Measurements from ENCODE around the gene CD200.
"Not testable (repeated sequence)": the region's sequence is repeated elsewhere in the genome, so short reads cannot be mapped to it uniquely, and the experiment has no call there.

CD200 gene

GRCh38 chr3:112373476-112373875, 40.5 kb downstream of the CD200 start:
- Histone ChIP-seq H3K4me3 (ENCODE audit: low read length) (no peak overlapping the region), H3K9ac (ENCODE audit: low read length) (no peak overlapping the region), H3K4me1 (ENCODE audit: control insufficient read depth, insufficient read depth, low read length) (no peaks in the 10 kb centered on the region), H3K36me3 (ENCODE audit: control insufficient read depth, insufficient read depth, low read length) (no peaks in the 10 kb centered on the region), H3K27ac (ENCODE audit: low read depth, low read length) (no peak overlapping the region), H3K27me3 (ENCODE audit: control insufficient read depth, insufficient read depth, low read length) (no peaks in the 10 kb centered on the region)

- H3K9ac ChIP-seq (ENCODE audit: low read length) = no peak overlapping the region
- H3K36me3 ChIP-seq (ENCODE audit: control insufficient read depth, insufficient read depth, low read length) = no peaks in the 10 kb centered on the region
- no peak overlapping the region for H3K4me3 ChIP-seq (ENCODE audit: low read length)
- no peak overlapping the region for H3K27ac ChIP-seq (ENCODE audit: low read depth, low read length)
- no peaks in the 10 kb centered on the region for H3K27me3 ChIP-seq (ENCODE audit: control insufficient read depth, insufficient read depth, low read length)
- no peaks in the 10 kb centered on the region for H3K4me1 ChIP-seq (ENCODE audit: control insufficient read depth, insufficient read depth, low read length)
These were observed 41.0 kb downstream of the CD200 start for GRCh38 chr3:112373924-112374323.

GRCh38 chr3:112374333-112374734, 41.4 kb downstream of the CD200 start:
- Histone ChIP-seq H3K36me3 (ENCODE audit: control insufficient read depth, insufficient read depth, low read length) (no peaks in the 10 kb centered on the region), H3K4me1 (ENCODE audit: control insufficient read depth, insufficient read depth, low read length) (no peaks in the 10 kb centered on the region), H3K4me3 (ENCODE audit: low read length) (no peak overlapping the region), H3K27me3 (ENCODE audit: control insufficient read depth, insufficient read depth, low read length) (no peaks in the 10 kb centered on the region), H3K27ac (ENCODE audit: low read depth, low read length) (no peak overlapping the region), H3K9ac (ENCODE audit: low read length) (no peak overlapping the region)

GRCh38 chr3:112375117-112375516, 42.2 kb downstream of the CD200 start:
- H3K27me3 ChIP-seq (ENCODE audit: control insufficient read depth, insufficient read depth, low read length) = no peaks in the 10 kb centered on the region
- H3K4me1 ChIP-seq (ENCODE audit: control insufficient read depth, insufficient read depth, low read length) = no peaks in the 10 kb centered on the region
- H3K36me3 ChIP-seq (ENCODE audit: control insufficient read depth, insufficient read depth, low read length) = no peaks in the 10 kb centered on the region
- no peak overlapping the region for H3K9ac ChIP-seq (ENCODE audit: low read length)
- no peak overlapping the region for H3K27ac ChIP-seq (ENCODE audit: low read depth, low read length)
- H3K4me3 ChIP-seq (ENCODE audit: low read length) = no peak overlapping the region

GRCh38 chr3:112376241-112376911, 43.4 kb downstream of the CD200 start:
- H3K36me3 ChIP-seq (ENCODE audit: control insufficient read depth, insufficient read depth, low read length) = no peaks in the 10 kb centered on the region
- H3K27me3 ChIP-seq (ENCODE audit: control insufficient read depth, insufficient read depth, low read length) = no peaks in the 10 kb centered on the region
- H3K4me1 ChIP-seq (ENCODE audit: control insufficient read depth, insufficient read depth, low read length) = no peaks in the 10 kb centered on the region
- H3K27ac ChIP-seq (ENCODE audit: low read depth, low read length) = no peak overlapping the region
- H3K9ac ChIP-seq (ENCODE audit: low read length) = no peak overlapping the region
- no peak overlapping the region for H3K4me3 ChIP-seq (ENCODE audit: low read length)

- H3K27me3 ChIP-seq (ENCODE audit: control insufficient read depth, insufficient read depth, low read length) = no peaks in the 10 kb centered on the region
- H3K27ac ChIP-seq (ENCODE audit: low read depth, low read length) = no peak overlapping the region
- no peaks in the 10 kb centered on the region for H3K4me1 ChIP-seq (ENCODE audit: control insufficient read depth, insufficient read depth, low read length)
These were observed 44.0 kb downstream of the CD200 start for GRCh38 chr3:112376992-112377391.

GRCh38 chr3:112377568-112378071, 44.7 kb downstream of the CD200 start:
- H3K4me3 ChIP-seq (ENCODE audit: low read length) = no peak overlapping the region
- no peaks in the 10 kb centered on the region for H3K27me3 ChIP-seq (ENCODE audit: control insufficient read depth, insufficient read depth, low read length)
- no peak overlapping the region for H3K27ac ChIP-seq (ENCODE audit: low read depth, low read length)
- H3K9ac ChIP-seq (ENCODE audit: low read length) = no peak overlapping the region
- H3K4me1 ChIP-seq (ENCODE audit: control insufficient read depth, insufficient read depth, low read length) = no peaks in the 10 kb centered on the region
- no peaks in the 10 kb centered on the region for H3K36me3 ChIP-seq (ENCODE audit: control insufficient read depth, insufficient read depth, low read length)

More at GRCh38 chr3:112376992-112377391, 44.0 kb downstream of the CD200 start:
- Histone ChIP-seq H3K9ac (ENCODE audit: low read length) (no peak overlapping the region), H3K4me3 (ENCODE audit: low read length) (no peak overlapping the region), H3K36me3 (ENCODE audit: control insufficient read depth, insufficient read depth, low read length) (no peaks in the 10 kb centered on the region)

- H3K27ac ChIP-seq (ENCODE audit: low read depth, low read length); H3K36me3 ChIP-seq (ENCODE audit: control insufficient read depth, insufficient read depth, low read length); H3K4me1 ChIP-seq (ENCODE audit: control insufficient read depth, insufficient read depth, low read length); H3K9ac ChIP-seq (ENCODE audit: low read length); H3K4me3 ChIP-seq (ENCODE audit: low read length); H3K27me3 ChIP-seq (ENCODE audit: control insufficient read depth, insufficient read depth, low read length): not testable (repeated sequence)
These were observed 45.4 kb downstream of the CD200 start for GRCh38 chr3:112378347-112378746.

GRCh38 chr3:112379020-112379690, 46.2 kb downstream of the CD200 start:
- Histone ChIP-seq H3K9ac (ENCODE audit: low read length) (no peak overlapping the region), H3K4me1 (ENCODE audit: control insufficient read depth, insufficient read depth, low read length) (no peaks in the 10 kb centered on the region), H3K27ac (ENCODE audit: low read depth, low read length) (no peak overlapping the region), H3K27me3 (ENCODE audit: control insufficient read depth, insufficient read depth, low read length) (no peaks in the 10 kb centered on the region), H3K4me3 (ENCODE audit: low read length) (no peak overlapping the region), H3K36me3 (ENCODE audit: control insufficient read depth, insufficient read depth, low read length) (no peaks in the 10 kb centered on the region)

- Histone ChIP-seq H3K36me3 (ENCODE audit: control insufficient read depth, insufficient read depth, low read length) (no peaks in the 10 kb centered on the region), H3K9ac (ENCODE audit: low read length) (no peak overlapping the region), H3K4me3 (ENCODE audit: low read length) (no peak overlapping the region), H3K27ac (ENCODE audit: low read depth, low read length) (no peak overlapping the region), H3K27me3 (ENCODE audit: control insufficient read depth, insufficient read depth, low read length) (no peaks in the 10 kb centered on the region), H3K4me1 (ENCODE audit: control insufficient read depth, insufficient read depth, low read length) (no peaks in the 10 kb centered on the region)
These were observed 49.0 kb downstream of the CD200 start for GRCh38 chr3:112381673-112382542.

GRCh38 chr3:112382543-112383160, 49.7 kb downstream of the CD200 start:
- H3K27ac ChIP-seq (ENCODE audit: low read depth, low read length) = no peak overlapping the region
- no peak overlapping the region for H3K9ac ChIP-seq (ENCODE audit: low read length)
- no peaks in the 10 kb centered on the region for H3K27me3 ChIP-seq (ENCODE audit: control insufficient read depth, insufficient read depth, low read length)
- no peak overlapping the region for H3K4me3 ChIP-seq (ENCODE audit: low read length)
- no peaks in the 10 kb centered on the region for H3K36me3 ChIP-seq (ENCODE audit: control insufficient read depth, insufficient read depth, low read length)
- no peaks in the 10 kb centered on the region for H3K4me1 ChIP-seq (ENCODE audit: control insufficient read depth, insufficient read depth, low read length)

- Histone ChIP-seq H3K27me3 (ENCODE audit: control insufficient read depth, insufficient read depth, low read length) (no peaks in the 10 kb centered on the region), H3K4me3 (ENCODE audit: low read length) (no peak overlapping the region), H3K9ac (ENCODE audit: low read length) (no peak overlapping the region), H3K27ac (ENCODE audit: low read depth, low read length) (no peak overlapping the region), H3K4me1 (ENCODE audit: control insufficient read depth, insufficient read depth, low read length) (no peaks in the 10 kb centered on the region), H3K36me3 (ENCODE audit: control insufficient read depth, insufficient read depth, low read length) (no peaks in the 10 kb centered on the region)
These were observed 51.8 kb downstream of the CD200 start for GRCh38 chr3:112384769-112385168.
